Tibial nerve (tissue), 4 donors: ENCODE results near the gene DNAJC5. TPM values are rescaled to one million over a fixed set of nuclear protein-coding genes. Genes with fewer than 3 reads are reported as not detected.
A peak's percentile ranks its signal among the peaks of the same experiment; 100 is the strongest.
"Not testable (repeated sequence)": the region's sequence is repeated elsewhere in the genome, so short reads cannot be mapped to it uniquely, and the experiment has no call there.

Source experiments
- DNase-seq, 2 donors: peaks; one replicate each; pipeline ENCODE4 v3.0.0-alpha.2; 2019; ENCODE audit warnings: low spot score in 2 of 2
- H3K27ac ChIP-seq, 4 donors: fragments of 200-600 bp; sonication (generic) in 3 of 4; one replicate each; pipeline ENCODE4 v1.5.1; 2017 to 2019; ENCODE audit warnings: mild to moderate bottlenecking in 1 of 4
- H3K27me3 ChIP-seq, 2 donors: fragments of 200-600 bp; sonication (generic) in 1 of 2; one replicate each; pipeline versions ENCODE4 v1.5.1 to v1.6.0; 2017 to 2019
- H3K36me3 ChIP-seq, 3 donors: fragments of 200-600 bp; sonication (generic); one replicate each; pipeline ENCODE4 v1.5.1; 2018 to 2019
- H3K4me1 ChIP-seq, 4 donors: fragments of 200-600 bp; sonication (generic) in 3 of 4; one replicate each; pipeline ENCODE4 v1.5.1; 2017 to 2019
- H3K4me3 ChIP-seq, 4 donors: fragments of 200-600 bp; sonication (generic) in 3 of 4; one replicate each; pipeline ENCODE4 v1.5.1; 2017 to 2019; ENCODE audit warnings: mild to moderate bottlenecking in 1 of 4, moderate library complexity in 1 of 4
- H3K9me3 ChIP-seq, 4 donors: fragments of 200-600 bp; sonication (generic) in 3 of 4; one replicate each; pipeline ENCODE4 v1.5.1; 2017 to 2019
- CTCF ChIP-seq, 5 experiments: fragments of 200-600 bp in 3 of 5; fragments of 450-650 bp in 2 of 5; sonication (generic) in 3 of 5; IDR thresholded peaks; one replicate each; pipeline ENCODE4 v1.5.1; 2016 to 2019; ENCODE audit warnings: antibody characterized with exemption in 5 of 5, mild to moderate bottlenecking in 3 of 5, moderate library complexity in 2 of 5
- EP300 ChIP-seq, 2 donors: sonication (generic); formaldehyde crosslinking; IDR thresholded peaks; one replicate each; pipeline ENCODE4 v1.6.1; 2017; ENCODE audit warnings: antibody characterized with exemption in 2 of 2, mild to moderate bottlenecking in 1 of 2
- POLR2A ChIP-seq, 2 donors: fragments of 450-650 bp; IDR thresholded peaks; one replicate each; pipeline ENCODE4 v1.6.1; 2017; ENCODE audit warnings: antibody characterized with exemption in 2 of 2, mild to moderate bottlenecking in 2 of 2, moderate library complexity in 2 of 2
- WGBS, 2 donors: methylation state at CpG; one replicate each; pipeline ENCODE4 v1.1.5; 2018; 5-methylcytosine and 5-hydroxymethylcytosine counted together
- total RNA-seq, 4 donors: library from RNA; depleted of rRNA; stranded (reverse); fragments of >200 nt; gene quantifications; one replicate each; pipeline ENCODE4 v1.1.0, GENCODE V29; 2016

DNAJC5 gene
- total RNA-seq, 4 donors from 2014 or later = 30.6 to 40.2 (median 32.1) TPM

DNA sequence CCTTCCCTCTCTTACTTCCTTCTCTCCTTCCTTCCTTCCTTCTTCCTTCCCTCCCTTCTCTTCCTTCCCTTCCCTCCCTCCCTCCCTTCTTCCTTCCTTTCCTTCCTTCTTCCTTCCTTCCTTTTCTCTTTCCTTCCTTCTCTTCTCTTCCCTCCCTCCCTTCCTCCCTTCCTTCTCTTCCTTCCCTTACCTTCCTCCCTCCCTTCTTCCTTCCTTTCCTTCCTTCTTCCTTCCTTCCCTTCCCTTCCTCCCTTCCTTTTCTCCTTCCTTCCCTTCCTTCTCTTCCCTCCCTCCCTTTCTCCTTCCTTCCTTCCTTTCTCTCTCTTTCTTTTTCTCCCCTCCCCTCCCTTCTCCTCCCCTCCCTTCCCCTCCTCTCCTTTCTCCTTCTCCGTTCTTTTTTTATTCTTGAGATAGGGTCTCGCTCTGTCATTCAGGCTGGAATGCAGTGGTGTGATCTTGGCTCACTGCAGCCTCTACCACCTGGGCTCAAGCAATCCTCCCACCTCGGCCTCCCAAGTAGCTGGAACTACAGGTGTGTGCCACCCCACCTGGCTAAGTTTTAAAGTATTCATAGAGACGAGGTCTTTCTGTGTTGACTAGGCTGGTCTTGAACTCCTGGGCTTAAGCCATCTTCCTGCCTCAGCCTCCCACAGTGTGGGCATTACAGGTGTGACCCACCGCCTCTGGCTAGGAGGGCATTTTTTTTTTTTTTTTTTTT is 75.9 kb downstream of the DNAJC5 start:
- 89 to 91% methylated on average over 5 of the region's 5 CpGs for WGBS, 2 donors
- H3K36me3 ChIP-seq = peaks cover 0 to 25% (median 0%) of the 10 kb centered on the region in 3 donors
- H3K27ac ChIP-seq = peak overlapping the region in 1 of 4 donors; percentile 53
- no peak for TF ChIP-seq POLR2A (IDR thresholded peaks at IDR 0.05)
- no peak for TF ChIP-seq CTCF (IDR thresholded peaks at IDR 0.05)
- no peak for TF ChIP-seq EP300 (IDR thresholded peaks at IDR 0.05)
- H3K4me3 ChIP-seq = no peak overlapping the region
- H3K4me1 ChIP-seq = peaks cover 0 to 41% (median 12%) of the 10 kb centered on the region in 4 donors
- no peaks in the 10 kb centered on the region for H3K9me3 ChIP-seq
- no peak for DNase-seq
- H3K27me3 ChIP-seq = no peaks in the 10 kb centered on the region

DNA sequence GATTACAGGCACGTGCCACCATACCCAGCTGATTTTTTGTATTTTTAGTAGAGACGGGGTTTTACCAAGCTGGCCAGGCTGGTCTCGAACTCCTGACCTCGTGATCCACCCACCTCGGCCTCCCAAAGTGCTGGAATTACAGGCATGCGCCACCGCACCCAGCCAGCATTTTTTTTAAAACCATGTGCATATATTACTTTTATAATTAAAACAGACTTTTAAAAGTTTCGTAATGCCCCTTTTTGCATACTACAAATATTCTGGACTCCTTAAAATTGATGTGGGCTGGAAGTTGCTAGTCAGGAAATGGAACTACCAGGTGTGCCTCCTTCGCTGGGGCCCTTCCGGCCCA is 77.0 kb downstream of the DNAJC5 start:
- not testable (repeated sequence) for H3K4me3 ChIP-seq, H3K27ac ChIP-seq, DNase-seq, H3K9me3 ChIP-seq, H3K27me3 ChIP-seq
- Histone ChIP-seq H3K36me3 (peaks cover 0 to 15% (median 0%) of the 10 kb centered on the region in 3 donors), H3K4me1 (peaks cover 0 to 41% (median 12%) of the 10 kb centered on the region in 4 donors)
- WGBS, 2 donors = 65 to 71% methylated on average over 10 of the region's 10 CpGs

DNA sequence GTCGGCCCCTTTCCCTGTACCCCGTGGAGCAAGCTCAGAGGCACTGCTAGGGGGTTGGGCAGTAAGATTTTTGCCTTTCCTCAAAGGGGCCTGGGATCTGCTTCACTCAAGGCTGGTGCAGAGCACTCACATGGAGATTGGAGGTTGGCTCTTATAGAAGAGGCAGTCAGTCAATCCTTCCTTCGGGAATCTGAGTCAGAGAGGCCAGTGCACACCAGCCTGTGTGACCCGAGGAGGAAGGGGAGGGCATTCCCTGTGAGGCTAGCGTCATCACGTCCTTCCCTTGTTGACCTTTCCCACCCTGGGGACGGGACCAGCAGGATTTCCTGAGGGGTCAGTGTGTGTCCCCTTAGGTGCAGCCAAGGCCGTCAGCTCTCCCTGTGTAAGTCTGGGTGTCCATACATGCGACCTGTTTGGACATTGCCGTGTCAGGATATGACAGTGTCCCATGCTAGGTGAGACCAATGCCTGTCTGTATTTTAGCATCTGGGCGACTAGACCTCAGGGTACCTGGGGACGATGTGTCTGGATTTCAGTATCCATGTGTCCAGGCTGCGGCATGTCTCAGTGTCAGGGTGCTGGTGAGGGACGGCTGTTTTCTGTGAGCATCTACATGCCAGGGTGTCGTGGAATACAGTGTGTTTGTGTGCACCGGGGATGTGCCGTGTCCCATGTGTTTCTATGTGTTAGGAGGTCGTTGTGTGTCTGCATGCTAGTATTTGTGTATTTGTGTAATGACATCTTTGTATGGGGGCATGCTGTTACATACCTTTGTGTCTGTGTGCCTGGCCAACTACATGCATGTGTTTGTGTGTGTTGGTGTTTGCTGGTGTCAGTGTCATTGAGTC is 77.6 kb downstream of the DNAJC5 start:
- TF ChIP-seq EP300 (IDR thresholded peaks at IDR 0.05) = no peak
- no peak for TF ChIP-seq CTCF (IDR thresholded peaks at IDR 0.05)
- TF ChIP-seq POLR2A (IDR thresholded peaks at IDR 0.05) = no peak
- WGBS, 2 donors = 70 to 78% methylated on average over 18 of the region's 18 CpGs
- Histone ChIP-seq H3K9me3 (no peaks in the 10 kb centered on the region), H3K4me3 (no peak overlapping the region), H3K36me3 (peaks cover 0 to 9% (median 0%) of the 10 kb centered on the region in 3 donors), H3K4me1 (peaks cover 0 to 41% (median 12%) of the 10 kb centered on the region in 4 donors), H3K27ac (no peak overlapping the region), H3K27me3 (no peaks in the 10 kb centered on the region)
- DNase-seq = no peak

GRCh38 chr20:63973160-63973479 is 78.2 kb downstream of the DNAJC5 start:
- DNase-seq = no peak
- H3K4me1 ChIP-seq = peaks cover 0 to 40% (median 12%) of the 10 kb centered on the region in 4 donors
- H3K27me3 ChIP-seq = peaks cover 0 to 1% of the 10 kb centered on the region in 2 donors
- WGBS, 2 donors = 80 to 92% methylated on average over 3 of the region's 3 CpGs
- H3K27ac ChIP-seq = peak overlapping the region in 1 of 4 donors; percentile 66
- peaks cover 0 to 3% (median 0%) of the 10 kb centered on the region in 3 donors for H3K36me3 ChIP-seq
- H3K4me3 ChIP-seq = no peak overlapping the region
- no peaks in the 10 kb centered on the region for H3K9me3 ChIP-seq
- no peak for TF ChIP-seq EP300 (IDR thresholded peaks at IDR 0.05)
- TF ChIP-seq POLR2A (IDR thresholded peaks at IDR 0.05) = no peak
- TF ChIP-seq CTCF (IDR thresholded peaks at IDR 0.05) = no peak

GRCh38 chr20:63973636-63974401 is 78.9 kb downstream of the DNAJC5 start:
- DNase-seq = peak; percentile 74 to 78
- Histone ChIP-seq H3K27ac (peak overlapping the region in 2 of 4 donors; percentile 13 to 66), H3K36me3 (no peaks in the 10 kb centered on the region), H3K4me3 (peak overlapping the region in 2 of 4 donors; percentile 24 to 43), H3K4me1 (peaks cover 0 to 38% (median 15%) of the 10 kb centered on the region in 4 donors), H3K9me3 (no peaks in the 10 kb centered on the region), H3K27me3 (peaks cover 0 to 8% of the 10 kb centered on the region in 2 donors)
- WGBS, 2 donors = 12 to 13% methylated on average over 33 to 37 of the region's 37 CpGs
- TF ChIP-seq POLR2A (IDR thresholded peaks at IDR 0.05) (no peak), EP300 (IDR thresholded peaks at IDR 0.05) (peak in 1 of 2 donors; percentile 24), CTCF (IDR thresholded peaks at IDR 0.05) (peak; percentile 95 to 99 (median 97))
